ENCODE results near the gene GALR2.

DNA sequence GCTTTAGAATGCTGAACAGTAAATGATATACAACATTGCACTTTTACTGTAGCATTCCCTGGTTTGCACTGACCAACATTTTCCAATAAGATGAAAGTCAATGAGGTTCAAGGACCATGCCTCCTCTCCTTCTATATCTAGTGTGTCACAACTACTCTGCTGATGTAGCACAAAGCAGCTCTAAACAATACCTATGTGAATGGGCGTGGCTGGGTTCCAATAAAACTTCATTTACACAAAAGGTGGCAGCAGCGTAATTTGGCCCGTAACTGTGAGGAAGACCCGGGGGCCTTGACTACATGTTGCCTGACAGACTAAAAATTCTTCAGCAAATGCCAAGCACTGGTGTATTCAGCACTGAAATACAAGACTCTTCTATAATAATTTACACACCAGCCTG lies 8.8 kb upstream of the GALR2 start:
- TF ChIP-seq SUZ12 (IDR thresholded peaks at IDR 0.05; ENCODE audit: extremely low read depth, insufficient read depth, insufficient read length) (no peak), YY1 (IDR thresholded peaks at IDR 0.05; ENCODE audit: insufficient read depth, insufficient read length) (no peak), ZNF274 (IDR thresholded peaks at IDR 0.05; ENCODE audit: low read depth, low read length) (no peak)

All from NT2/D1 (cell line).